NCI-H2081 treated with DMSO at 0.1 percent for 48 hours (cell line): ENCODE measurements around the gene UCHL3.

ENCODE experiments used
- DNase-seq: peaks from one replicate; lab custom pipeline; 2025; lab: John Stamatoyannopoulos, UW

UCHL3 gene

DNA sequence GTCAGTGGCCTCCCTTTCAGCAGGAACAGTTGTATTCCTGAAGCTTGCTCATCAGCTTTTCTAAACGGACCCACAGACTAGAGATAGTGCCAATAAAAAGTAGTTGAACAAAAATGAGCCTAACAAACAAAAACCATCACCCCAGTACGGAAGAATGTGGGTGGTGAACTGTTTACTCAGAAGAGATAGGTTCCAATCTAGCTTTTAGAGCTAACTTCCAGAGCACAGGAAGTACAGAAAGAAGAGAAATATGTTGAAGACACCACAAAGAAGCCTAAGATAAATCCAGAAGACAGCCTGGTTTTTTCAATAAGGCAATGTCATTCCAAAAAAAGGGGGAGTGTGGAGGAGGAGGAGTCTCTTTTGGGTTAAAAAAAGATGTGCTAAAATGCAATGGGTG lies 83.7 kb downstream of the UCHL3 start:
- no peak for DNase-seq

DNA sequence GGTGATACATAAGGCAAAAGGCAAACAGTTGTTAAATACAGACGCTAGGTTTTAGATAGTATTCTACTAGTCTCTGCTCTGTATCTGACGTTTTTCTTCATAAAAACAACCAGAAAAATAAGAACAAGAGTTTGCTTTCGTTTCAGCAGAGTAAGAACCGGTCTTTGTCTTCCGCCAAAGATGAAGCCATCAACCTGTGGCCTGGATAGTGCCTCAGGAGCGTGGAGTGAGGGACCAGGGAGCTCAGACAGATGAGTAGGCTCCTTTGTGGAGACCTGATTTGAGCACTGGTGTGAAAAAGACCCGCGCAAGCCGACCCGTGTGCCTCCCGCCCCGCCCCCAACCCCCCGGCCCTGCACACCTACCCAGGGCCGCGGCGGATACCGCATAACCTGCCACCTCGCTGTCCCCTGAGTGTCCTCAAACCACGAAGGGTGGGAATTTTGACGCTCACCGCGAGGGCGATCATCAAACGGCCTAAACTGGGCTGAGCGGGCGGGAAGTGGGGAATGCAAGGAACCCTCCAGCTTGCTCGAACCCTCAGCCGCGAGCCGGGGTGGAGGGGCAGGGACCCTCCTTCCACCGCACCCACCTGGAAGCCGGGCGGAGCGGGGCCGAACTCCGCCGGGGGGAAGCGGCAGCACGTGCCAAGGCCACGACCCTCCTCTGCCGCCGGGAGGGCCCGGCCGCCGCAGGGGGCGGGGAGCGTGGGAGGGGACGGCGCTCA lies 85.7 kb downstream of the UCHL3 start:
- DNase-seq = no peak

- no peak for DNase-seq
Measured at GRCh38 chr13:75635828-75636435, 86.3 kb downstream of the UCHL3 start, which contains the start of gene LMO7. Gene LMO7, plus strand, starts transcription at chr13:75636330. Its CDS starts 328 bp downstream, at chr13:75636658.

GRCh38 chr13:75636436-75637180 lies 87.0 kb downstream of the UCHL3 start:
- no peak for DNase-seq

- DNase-seq = no peak
Measured at GRCh38 chr13:75637181-75637750, 87.7 kb downstream of the UCHL3 start.

DNA sequence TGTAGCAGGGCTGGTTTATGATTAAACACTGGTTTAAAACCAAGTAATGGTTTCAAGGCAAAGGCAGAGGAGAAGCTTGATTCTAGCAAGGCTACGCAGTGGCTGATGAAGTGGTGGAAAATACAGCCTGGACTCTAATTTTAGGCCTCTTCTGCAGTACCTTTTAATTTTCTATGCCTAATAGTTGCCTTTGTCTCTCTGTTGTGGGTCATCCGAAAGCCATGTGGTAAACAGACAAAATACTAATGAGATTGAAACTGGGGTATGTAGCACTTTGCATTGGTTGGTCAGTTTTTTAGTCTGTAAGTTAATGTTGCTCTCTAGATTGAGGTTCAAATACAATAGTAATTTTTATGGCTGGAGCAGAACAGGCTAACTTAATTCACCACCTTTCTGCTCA lies 89.9 kb downstream of the UCHL3 start:
- DNase-seq = no peak

DNA sequence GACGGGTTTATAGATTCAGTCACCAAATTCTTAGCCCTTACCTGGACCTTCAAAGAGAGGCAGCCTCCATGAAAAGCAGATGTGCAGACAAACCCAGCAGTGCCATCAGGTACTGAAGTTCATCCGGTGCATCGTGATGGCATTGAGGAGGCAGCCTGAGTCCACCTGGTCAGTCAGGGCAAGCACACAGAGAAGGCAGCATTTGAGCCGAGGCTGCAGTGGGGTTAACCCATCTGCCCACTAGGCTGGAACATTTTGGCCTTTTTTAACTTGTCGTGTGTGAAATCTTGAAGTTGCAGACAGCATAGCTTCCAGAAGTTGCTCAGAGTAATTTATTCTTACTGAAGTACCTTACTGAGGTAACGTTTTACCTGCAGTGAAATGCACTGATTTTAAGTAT lies 91.4 kb downstream of the UCHL3 start:
- no peak for DNase-seq

DNA sequence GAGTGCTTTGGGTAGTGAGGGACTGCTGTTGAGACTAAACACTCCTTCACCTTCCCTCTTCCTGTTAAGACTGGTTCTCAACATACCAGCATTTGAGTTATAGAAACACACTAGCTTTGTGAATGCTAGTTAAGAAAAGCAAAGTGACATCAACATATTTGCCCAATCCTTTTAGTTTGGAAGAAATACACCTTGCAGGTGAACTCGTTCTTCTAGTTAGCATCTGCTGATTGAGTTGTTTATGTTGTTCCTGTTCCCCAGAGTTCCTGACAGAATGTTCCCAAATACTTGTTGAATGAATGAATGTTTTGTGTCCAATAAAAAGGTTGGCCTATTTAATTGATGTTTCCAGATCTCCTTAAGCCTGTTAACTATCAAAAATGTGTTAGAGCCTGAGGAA lies 93.6 kb downstream of the UCHL3 start:
- no peak for DNase-seq

GRCh38 chr13:75643693-75644092 lies 94.1 kb downstream of the UCHL3 start:
- DNase-seq = no peak

- DNase-seq = no peak
Measured at GRCh38 chr13:75645141-75645540, 95.5 kb downstream of the UCHL3 start.

DNA sequence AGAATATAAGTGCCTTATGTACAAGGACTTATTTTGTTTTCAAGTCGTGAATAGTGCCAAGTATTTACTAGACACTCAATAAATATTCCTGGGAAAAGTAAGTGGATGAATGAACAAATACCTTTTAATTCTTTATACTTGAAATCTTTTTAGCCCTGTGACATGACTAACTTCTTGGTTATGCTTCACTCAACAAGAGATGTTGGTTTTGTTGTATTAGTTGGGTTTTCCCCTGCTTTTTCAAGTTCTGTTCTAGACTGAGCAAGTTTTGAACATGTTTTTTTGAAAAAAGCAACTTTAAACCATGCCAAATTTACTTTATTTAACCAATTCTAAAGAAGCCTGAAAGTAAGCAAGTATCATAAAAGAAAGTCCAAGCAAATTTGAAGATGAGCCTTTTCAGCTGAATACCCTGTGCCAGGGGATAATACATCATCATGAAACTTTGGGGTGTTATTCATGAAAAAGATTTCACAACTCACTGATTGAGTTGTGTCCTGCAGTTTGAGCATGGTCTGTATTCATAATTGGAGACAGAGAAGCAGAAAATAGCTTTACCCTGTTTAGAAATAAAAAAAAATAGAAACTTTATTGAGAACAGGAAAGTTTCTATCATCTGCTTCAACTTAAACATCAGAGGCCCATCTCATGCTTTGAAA lies 97.7 kb downstream of the UCHL3 start:
- no peak for DNase-seq

GRCh38 chr13:75648446-75648845 lies 98.9 kb downstream of the UCHL3 start:
- DNase-seq = no peak

DNA sequence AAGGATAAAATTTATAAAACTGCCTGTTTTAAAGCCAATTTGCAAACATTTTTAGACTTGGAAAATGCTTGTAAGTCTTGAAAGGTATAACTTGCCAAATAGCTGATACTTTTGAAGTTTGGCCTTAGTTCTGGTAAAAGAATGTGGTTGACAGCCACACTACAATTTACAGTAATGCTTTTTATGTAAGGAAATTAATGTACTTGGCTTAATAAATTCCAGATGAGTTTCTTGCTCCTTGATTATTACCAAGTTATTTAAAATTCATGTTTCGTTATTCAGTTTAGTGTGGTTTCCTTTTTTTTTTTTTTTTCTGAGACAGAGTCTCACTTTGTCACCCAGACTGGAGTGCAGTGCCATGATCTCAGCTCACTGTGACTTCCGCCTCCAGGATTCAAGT lies 101.4 kb downstream of the UCHL3 start:
- DNase-seq = no peak

DNA sequence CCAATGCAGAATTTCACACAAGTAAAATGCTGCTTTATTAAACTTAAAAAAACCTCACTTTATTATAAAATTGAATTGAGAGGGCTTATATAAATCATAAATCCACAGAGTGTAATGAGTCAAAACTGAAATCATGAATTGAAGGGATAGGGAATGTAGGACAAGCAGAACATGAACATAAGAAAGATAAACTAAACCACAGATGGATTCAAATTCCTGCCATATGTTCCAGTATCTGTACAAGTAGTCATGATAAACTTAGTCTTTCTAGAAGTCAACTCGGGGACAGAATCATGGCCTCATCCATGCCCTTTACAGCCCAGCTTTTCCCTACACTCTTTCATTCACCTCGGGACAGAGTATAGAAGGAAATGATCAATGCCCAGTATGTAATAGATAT lies 103.1 kb downstream of the UCHL3 start:
- no peak for DNase-seq
